Activated naive CD4-positive, alpha-beta T cell treated with anti-CD3 and anti-CD28 coated beads, Interleukin-2, amount 10 ng/mL, durations not matched to agents 7 days and 5 days (primary cell): ENCODE results near the gene USO1.

Experiments used
- CTCF ChIA-PET: fragments of 350-600 bp; sonication (Branson Sonifier 250); formaldehyde crosslinking; loops from one replicate; lab custom pipeline; 2021; ENCODE audit warnings: antibody characterized with exemption; lab: Charles Lee
- DNase-seq: peaks from one replicate; pipeline ENCODE4 v3.0.0-alpha.2; 2020
- H3K27ac Mint-ChIP-seq: one replicate; pipeline ENCODE4 v1.8.0; 2021; ENCODE audit warnings: mild to moderate bottlenecking, moderate library complexity, mixed read lengths
- H3K27me3 Mint-ChIP-seq: one replicate; pipeline ENCODE4 v1.8.0; 2021; ENCODE audit warnings: mild to moderate bottlenecking, mixed read lengths
- H3K36me3 Mint-ChIP-seq: one replicate; pipeline ENCODE4 v1.8.0; 2021; ENCODE audit warnings: mixed read lengths
- H3K4me1 Mint-ChIP-seq: one replicate; pipeline ENCODE4 v1.8.0; 2021; ENCODE audit warnings: mixed read lengths
- H3K4me3 Mint-ChIP-seq: one replicate; pipeline ENCODE4 v1.8.0; 2021; ENCODE audit warnings: mild to moderate bottlenecking, moderate library complexity, mixed read lengths
- H3K9me3 Mint-ChIP-seq: one replicate; pipeline ENCODE4 v1.8.0; 2021; ENCODE audit warnings: mixed read lengths

The USO1 gene

GRCh38 chr4:75820676-75821075 lies 96.3 kb downstream of the USO1 start:
- Mint-ChIP-seq H3K4me3 (no peak overlapping the region), H3K27me3 (no peaks in the 10 kb centered on the region), H3K27ac (no peak overlapping the region), H3K9me3 (no peaks in the 10 kb centered on the region), H3K4me1 (no peaks in the 10 kb centered on the region), H3K36me3 (peaks cover 6% of the 10 kb centered on the region)
- DNase-seq: no peak
- CTCF ChIA-PET: interaction anchor here (0.6 kb wide), 1 partner anchor 260 kb away, joined by 3 read pairs; no protein-coding TSS in a partner anchor

- CTCF ChIA-PET: interaction anchor here (0.6 kb wide), 1 partner anchor 261 kb away, joined by 3 read pairs; no protein-coding TSS in a partner anchor
- Mint-ChIP-seq H3K36me3 (peaks cover 5% of the 10 kb centered on the region), H3K27me3 (no peaks in the 10 kb centered on the region), H3K4me3 (no peak overlapping the region), H3K27ac (no peak overlapping the region), H3K4me1 (no peaks in the 10 kb centered on the region), H3K9me3 (no peaks in the 10 kb centered on the region)
- DNase-seq: no peak
These were observed 96.8 kb downstream of the USO1 start for GRCh38 chr4:75821216-75821615.

- Mint-ChIP-seq H3K36me3 (peaks cover under 1% of the 10 kb centered on the region), H3K4me3 (no peak overlapping the region), H3K4me1 (no peaks in the 10 kb centered on the region), H3K9me3 (no peaks in the 10 kb centered on the region), H3K27me3 (no peaks in the 10 kb centered on the region), H3K27ac (no peak overlapping the region)
- no peak for DNase-seq
- CTCF ChIA-PET: no interaction called here
These were observed 97.6 kb downstream of the USO1 start for GRCh38 chr4:75821966-75822365.

- Mint-ChIP-seq H3K27ac (no peak overlapping the region), H3K27me3 (no peaks in the 10 kb centered on the region), H3K9me3 (no peaks in the 10 kb centered on the region), H3K36me3 (no peaks in the 10 kb centered on the region), H3K4me1 (no peaks in the 10 kb centered on the region), H3K4me3 (no peak overlapping the region)
- CTCF ChIA-PET: no interaction called here
- no peak for DNase-seq
These were observed 98.0 kb downstream of the USO1 start for GRCh38 chr4:75822416-75822815.

GRCh38 chr4:75823812-75824211 lies 99.4 kb downstream of the USO1 start:
- H3K27me3 Mint-ChIP-seq: peaks cover 7% of the 10 kb centered on the region
- CTCF ChIA-PET: no interaction called here
- no peak overlapping the region for H3K4me3 Mint-ChIP-seq
- no peak overlapping the region for H3K27ac Mint-ChIP-seq
- H3K9me3 Mint-ChIP-seq: no peaks in the 10 kb centered on the region
- H3K36me3 Mint-ChIP-seq: no peaks in the 10 kb centered on the region
- no peak for DNase-seq
- no peaks in the 10 kb centered on the region for H3K4me1 Mint-ChIP-seq

GRCh38 chr4:75830906-75831305 lies 106.5 kb downstream of the USO1 start:
- Mint-ChIP-seq H3K9me3 (no peaks in the 10 kb centered on the region), H3K36me3 (no peaks in the 10 kb centered on the region), H3K4me1 (no peaks in the 10 kb centered on the region), H3K27me3 (peaks cover 15% of the 10 kb centered on the region), H3K27ac (no peak overlapping the region), H3K4me3 (no peak overlapping the region)
- no peak for DNase-seq
- CTCF ChIA-PET: no interaction called here

- H3K27ac Mint-ChIP-seq: no peak overlapping the region
- no peak overlapping the region for H3K4me3 Mint-ChIP-seq
- H3K36me3 Mint-ChIP-seq: no peaks in the 10 kb centered on the region
- CTCF ChIA-PET: interaction anchor here (0.9 kb wide), 1 partner anchor 16 kb away, joined by 3 read pairs; no protein-coding TSS in a partner anchor
- H3K27me3 Mint-ChIP-seq: peaks cover 15% of the 10 kb centered on the region
- H3K4me1 Mint-ChIP-seq: no peaks in the 10 kb centered on the region
- H3K9me3 Mint-ChIP-seq: no peaks in the 10 kb centered on the region
- no peak for DNase-seq
These were observed 107.6 kb downstream of the USO1 start for GRCh38 chr4:75831856-75832405.

GRCh38 chr4:75834095-75834771 lies 109.9 kb downstream of the USO1 start:
- no peaks in the 10 kb centered on the region for H3K36me3 Mint-ChIP-seq
- peaks cover 8% of the 10 kb centered on the region for H3K27me3 Mint-ChIP-seq
- DNase-seq: no peak
- H3K27ac Mint-ChIP-seq: no peak overlapping the region
- CTCF ChIA-PET: interaction anchor here (1.3 kb wide), 1 partner anchor 14 kb away, joined by 4 read pairs; no protein-coding TSS in a partner anchor
- H3K9me3 Mint-ChIP-seq: no peaks in the 10 kb centered on the region
- H3K4me1 Mint-ChIP-seq: no peaks in the 10 kb centered on the region
- H3K4me3 Mint-ChIP-seq: no peak overlapping the region

- Mint-ChIP-seq H3K9me3 (no peaks in the 10 kb centered on the region), H3K36me3 (no peaks in the 10 kb centered on the region), H3K27me3 (peaks cover 8% of the 10 kb centered on the region), H3K4me3 (no peak overlapping the region), H3K27ac (no peak overlapping the region), H3K4me1 (no peaks in the 10 kb centered on the region)
- CTCF ChIA-PET: interaction anchor here (1.3 kb wide), 1 partner anchor 13 kb away, joined by 4 read pairs; no protein-coding TSS in a partner anchor
- no peak for DNase-seq
These were observed 110.4 kb downstream of the USO1 start for GRCh38 chr4:75834772-75835154.

- no peaks in the 10 kb centered on the region for H3K36me3 Mint-ChIP-seq
- CTCF ChIA-PET: no interaction called here
- H3K4me1 Mint-ChIP-seq: no peaks in the 10 kb centered on the region
- no peak overlapping the region for H3K4me3 Mint-ChIP-seq
- no peaks in the 10 kb centered on the region for H3K27me3 Mint-ChIP-seq
- H3K27ac Mint-ChIP-seq: no peak overlapping the region
- no peak for DNase-seq
- H3K9me3 Mint-ChIP-seq: no peaks in the 10 kb centered on the region
These were observed 117.5 kb downstream of the USO1 start for GRCh38 chr4:75841641-75842520.

- Mint-ChIP-seq H3K9me3 (no peaks in the 10 kb centered on the region), H3K4me1 (no peaks in the 10 kb centered on the region), H3K4me3 (no peak overlapping the region), H3K36me3 (no peaks in the 10 kb centered on the region), H3K27ac (no peak overlapping the region), H3K27me3 (peaks cover 3% of the 10 kb centered on the region)
- CTCF ChIA-PET: interaction anchor here (1.0 to 1.7 kb wide), 2 partner anchors 51 to 287 kb away, joined by 3 to 7 read pairs; partner anchors contain the start of gene ODAPH
- no peak for DNase-seq
These were observed 119.2 kb downstream of the USO1 start for GRCh38 chr4:75843596-75843995.

- H3K27ac Mint-ChIP-seq: no peak overlapping the region
- no peak for DNase-seq
- H3K9me3 Mint-ChIP-seq: no peaks in the 10 kb centered on the region
- H3K4me1 Mint-ChIP-seq: no peaks in the 10 kb centered on the region
- peaks cover 3% of the 10 kb centered on the region for H3K27me3 Mint-ChIP-seq
- no peak overlapping the region for H3K4me3 Mint-ChIP-seq
- no peaks in the 10 kb centered on the region for H3K36me3 Mint-ChIP-seq
- CTCF ChIA-PET: interaction anchor here (1.0 to 1.7 kb wide), 2 partner anchors 51 to 288 kb away, joined by 3 to 7 read pairs; partner anchors contain the start of gene ODAPH
These were observed 119.8 kb downstream of the USO1 start for GRCh38 chr4:75844151-75844662.

GRCh38 chr4:75845992-75846391 lies 121.6 kb downstream of the USO1 start:
- Mint-ChIP-seq H3K27me3 (peaks cover 3% of the 10 kb centered on the region), H3K9me3 (no peaks in the 10 kb centered on the region), H3K4me1 (peaks cover 5% of the 10 kb centered on the region), H3K4me3 (no peak overlapping the region), H3K27ac (no peak overlapping the region), H3K36me3 (no peaks in the 10 kb centered on the region)
- no peak for DNase-seq
- CTCF ChIA-PET: interaction anchor here (1.2 kb wide), 1 partner anchor 122 kb away, joined by 3 read pairs; the partner anchor contains the start of gene USO1
